Activated CD8-positive, alpha-beta memory T cell treated with anti-CD3 and anti-CD28 coated beads for 4 hours (primary cell): Measurements from ENCODE around the gene ASTN2.

Experiments
- DNase-seq, 2 donors: peaks; one replicate each; pipeline ENCODE4 v3.0.0-alpha.2; 2020; ENCODE audit warnings: low read depth in 2 of 2

ASTN2 gene

DNA sequence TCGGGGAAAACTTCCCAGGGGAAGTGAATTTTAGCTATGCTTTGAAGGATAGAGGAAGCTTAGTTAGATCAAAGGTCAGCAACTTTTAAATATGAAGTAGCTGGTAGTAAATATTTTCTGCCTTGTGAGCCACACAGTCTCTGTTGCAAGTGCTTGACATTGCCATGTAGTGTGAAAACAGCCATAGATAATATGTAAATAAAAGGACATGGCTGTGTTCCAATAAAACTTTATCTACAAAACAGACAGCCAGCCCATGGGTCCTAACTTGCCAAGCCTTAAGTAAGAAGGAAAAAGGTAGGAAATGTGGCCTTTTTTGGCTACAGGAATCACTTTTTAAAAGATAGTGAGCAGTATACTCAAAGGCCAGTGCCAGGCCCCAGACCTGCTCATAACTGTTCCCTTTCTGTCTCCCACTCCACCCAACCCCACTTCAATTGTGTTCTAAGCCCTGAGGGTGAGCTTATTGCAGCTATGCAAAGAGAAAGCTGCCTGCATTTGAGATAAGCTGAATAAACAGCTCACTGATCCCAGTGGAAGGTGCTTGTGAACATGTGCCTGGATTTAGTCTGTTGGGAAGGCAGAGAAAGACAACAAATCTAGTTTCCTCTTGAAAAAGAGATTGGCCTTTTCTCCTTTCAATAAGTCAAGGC, 840.7 kb downstream of the ASTN2 start:
- no peak for DNase-seq

- DNase-seq: no peak
These were observed 842.6 kb downstream of the ASTN2 start for GRCh38 chr9:116572095-116572748.

GRCh38 chr9:116569111-116569510, 845.7 kb downstream of the ASTN2 start:
- no peak for DNase-seq

DNA sequence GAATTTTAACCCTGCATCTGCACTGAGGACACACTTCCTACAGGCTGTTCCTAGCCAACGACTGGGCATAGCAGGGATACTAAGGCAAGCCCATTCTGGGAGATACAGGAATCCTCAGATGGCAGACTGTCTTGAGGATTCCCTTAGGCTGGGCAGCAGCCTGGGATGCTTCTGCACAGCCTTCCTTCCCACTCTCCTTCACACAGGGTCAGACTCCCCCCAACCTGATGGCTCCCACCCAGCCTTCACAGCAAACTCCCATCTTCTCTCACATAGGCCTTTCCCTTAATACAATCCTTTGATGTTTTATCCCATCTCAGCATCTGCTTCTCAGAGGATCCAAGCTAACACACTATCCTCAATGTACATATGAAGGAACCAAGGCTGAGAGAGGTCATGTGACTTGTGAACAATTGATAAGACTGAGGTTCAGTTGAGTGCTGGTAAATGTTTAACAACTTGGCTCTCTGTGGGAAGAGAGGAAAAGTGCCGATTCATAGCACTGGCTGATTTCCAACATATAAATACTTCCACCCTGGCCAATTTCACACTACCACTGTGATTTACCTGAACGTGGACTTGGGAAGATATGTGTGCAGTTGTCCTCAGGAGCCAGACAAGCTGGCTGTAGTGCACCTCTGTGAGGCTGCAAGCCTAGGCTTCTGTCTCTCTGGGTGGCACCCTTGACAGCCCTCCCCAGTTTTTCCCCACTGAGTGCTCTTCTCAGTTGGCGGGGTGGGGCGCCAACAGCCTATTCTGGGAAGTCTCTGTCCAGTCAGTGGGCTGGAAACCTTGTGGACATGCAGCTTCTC, 848.0 kb downstream of the ASTN2 start:
- DNase-seq: no peak

DNA sequence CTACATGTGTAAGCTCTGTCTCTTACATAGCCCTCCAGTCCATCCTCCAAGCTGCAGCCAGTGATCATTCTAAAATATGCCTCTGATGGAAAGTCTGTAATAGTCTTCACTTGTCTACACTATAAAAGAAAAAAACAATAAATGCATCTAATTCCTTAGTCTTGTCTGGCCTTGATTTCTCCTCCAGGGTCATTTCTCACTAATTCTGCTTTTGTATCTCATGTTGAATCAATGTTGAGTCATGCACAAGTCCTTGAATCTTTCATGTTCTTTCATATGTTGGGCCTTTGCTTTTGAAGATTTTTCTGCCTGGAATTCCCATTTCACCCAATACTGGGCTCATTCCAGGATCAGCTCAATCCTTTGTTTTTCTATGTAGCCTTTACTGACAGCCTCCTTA, 848.9 kb downstream of the ASTN2 start:
- DNase-seq: no peak

- no peak for DNase-seq
These were observed 850.5 kb downstream of the ASTN2 start for GRCh38 chr9:116564266-116564793.

GRCh38 chr9:116558818-116559540, 855.9 kb downstream of the ASTN2 start:
- no peak for DNase-seq

- no peak for DNase-seq
These were observed 856.8 kb downstream of the ASTN2 start for GRCh38 chr9:116558035-116558434.

- DNase-seq: no peak
These were observed 859.2 kb downstream of the ASTN2 start for GRCh38 chr9:116555556-116556155.

DNA sequence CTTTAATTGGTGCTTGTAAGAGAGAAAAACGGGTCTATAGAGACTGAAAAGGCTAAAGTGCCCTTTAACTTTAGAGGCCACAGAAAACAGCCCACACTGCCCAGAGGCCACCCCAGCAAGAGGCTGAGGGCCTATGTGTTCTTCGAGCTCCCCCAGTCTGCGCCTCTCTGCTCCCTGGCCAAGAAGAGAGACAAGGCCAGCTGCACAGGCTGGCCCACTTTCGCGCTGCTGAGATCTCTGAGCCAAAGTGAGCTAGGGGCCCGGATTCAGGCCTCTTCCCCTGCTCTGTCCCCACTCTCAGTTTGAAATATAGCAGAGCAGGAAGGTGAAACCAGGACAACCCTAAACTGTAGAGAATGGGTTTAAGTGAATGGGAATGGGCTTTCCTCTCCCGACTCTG, 859.7 kb downstream of the ASTN2 start:
- DNase-seq: no peak

- no peak for DNase-seq
These were observed 864.0 kb downstream of the ASTN2 start for GRCh38 chr9:116550696-116551436.

- DNase-seq: no peak
These were observed 864.8 kb downstream of the ASTN2 start for GRCh38 chr9:116549786-116550660.

DNA sequence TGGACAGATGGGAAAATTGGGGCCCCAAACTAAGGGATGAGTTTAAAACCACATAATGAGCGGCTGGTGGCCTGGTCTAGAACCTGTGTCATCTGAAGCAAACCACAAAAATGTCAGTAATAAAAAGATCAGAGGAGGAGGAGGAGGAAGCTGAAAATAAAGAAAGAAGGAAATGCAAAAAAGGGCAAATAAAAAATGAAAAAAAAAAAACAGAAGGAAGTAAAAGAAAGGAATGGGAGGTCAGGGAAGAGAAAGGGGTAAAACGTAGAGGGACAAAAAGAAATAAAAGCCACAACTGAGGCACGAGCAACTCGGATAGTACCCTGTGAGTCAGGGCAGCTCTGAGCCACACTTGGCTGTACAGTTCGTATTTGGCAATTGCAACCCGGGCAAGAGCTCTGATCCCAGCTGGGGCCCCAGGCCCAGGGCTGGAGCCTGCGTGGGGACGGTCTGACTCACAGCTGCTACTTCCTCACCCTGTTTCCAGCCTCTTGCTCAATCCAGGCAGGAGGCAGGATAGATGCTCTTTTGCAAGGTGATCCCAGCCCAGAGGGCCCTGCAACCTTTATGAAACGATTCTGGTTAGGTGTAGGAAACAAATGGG, 865.7 kb downstream of the ASTN2 start:
- no peak for DNase-seq

DNA sequence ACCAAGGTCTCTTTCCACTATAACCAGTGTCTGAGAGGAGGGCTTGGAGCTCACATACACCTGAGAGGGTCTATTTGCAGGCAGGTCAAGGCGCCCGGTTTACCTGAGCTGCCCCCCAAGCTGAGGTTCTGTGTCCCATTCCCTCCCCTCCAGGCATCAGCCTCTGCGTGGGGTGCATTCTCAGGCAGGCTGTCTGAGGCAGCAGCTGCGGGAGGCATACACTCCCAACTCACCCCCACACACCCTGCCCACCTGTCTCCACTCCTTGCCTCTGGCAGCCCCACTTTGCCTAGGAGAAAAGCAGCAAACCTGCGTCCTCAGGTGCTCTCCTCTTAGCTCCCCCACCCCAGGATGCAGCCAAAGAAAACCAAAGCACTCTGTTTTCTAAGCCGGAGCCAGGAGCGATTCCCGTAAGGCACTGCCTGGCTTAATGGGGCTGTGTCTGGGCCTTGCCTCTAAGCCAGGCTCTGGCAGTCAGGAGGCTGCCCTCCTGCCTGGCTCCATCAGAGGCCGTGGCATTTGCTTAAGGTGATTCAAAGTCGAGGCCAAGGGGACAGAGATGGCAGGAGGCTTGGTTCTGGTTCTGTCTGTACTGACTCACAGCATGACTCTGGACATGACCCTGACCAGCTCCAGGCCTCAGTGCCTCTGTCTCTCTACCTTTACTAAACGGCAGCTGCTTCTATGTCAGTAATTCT, 867.0 kb downstream of the ASTN2 start:
- no peak for DNase-seq

GRCh38 chr9:116546711-116547581, 867.9 kb downstream of the ASTN2 start:
- DNase-seq: no peak

GRCh38 chr9:116544896-116545295, 870.0 kb downstream of the ASTN2 start:
- no peak for DNase-seq

DNA sequence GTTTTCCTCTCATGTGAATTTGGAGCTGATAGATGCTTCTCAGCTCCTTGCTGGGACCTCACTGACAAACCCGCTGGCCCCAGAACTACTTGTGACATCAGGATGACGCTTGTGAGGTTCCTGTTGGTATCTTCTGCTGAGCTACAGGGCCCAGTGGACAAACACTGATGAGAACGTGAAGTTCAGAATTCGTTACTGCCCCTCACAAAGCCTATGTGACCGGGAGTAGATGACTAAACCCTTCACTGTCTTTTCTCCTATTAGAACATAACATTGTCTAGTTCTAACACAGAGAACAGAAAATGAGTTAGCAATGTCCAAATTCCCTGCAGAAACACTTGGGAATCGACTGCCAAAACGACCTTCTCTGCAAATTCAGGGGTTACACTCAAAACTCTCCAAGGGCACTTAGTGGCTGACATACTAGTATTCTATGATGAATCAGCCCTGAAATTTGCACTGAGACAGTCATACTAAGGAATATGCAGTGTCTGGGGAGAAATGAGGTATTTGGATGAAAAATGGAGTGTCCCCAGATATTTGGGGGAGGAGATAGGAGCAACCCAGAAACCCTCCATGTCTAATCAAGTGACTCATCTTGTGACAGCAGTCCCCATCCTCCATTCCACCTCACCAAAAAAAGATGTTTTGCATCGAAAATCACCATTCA, 871.0 kb downstream of the ASTN2 start:
- no peak for DNase-seq
